Vagina (tissue), 2 donors: Measurements from ENCODE around the gene PAM16.

Experiments
- CTCF ChIP-seq, 3 experiments: fragments of 450-650 bp in 2 of 3; fragments of 200-600 bp in 1 of 3; sonication (generic) in 1 of 3; IDR thresholded peaks; one replicate each; pipeline ENCODE4 v1.5.1; 2017 to 2019; ENCODE audit warnings: antibody characterized with exemption in 3 of 3, mild to moderate bottlenecking in 2 of 3, moderate library complexity in 2 of 3
- POLR2A ChIP-seq, 2 donors: fragments of 450-650 bp; IDR thresholded peaks; one replicate each; pipeline ENCODE4 v1.6.1; 2017; ENCODE audit warnings: antibody characterized with exemption in 2 of 2, mild to moderate bottlenecking in 2 of 2, moderate library complexity in 2 of 2
- POLR2AphosphoS5 ChIP-seq, 2 donors: sonication (generic); formaldehyde crosslinking; IDR thresholded peaks; one replicate each; pipeline ENCODE4 v1.9.0; 2017; ENCODE audit warnings: antibody characterized with exemption in 2 of 2, mild to moderate bottlenecking in 2 of 2, low read depth in 1 of 2; ENCODE audit not compliant: insufficient read depth in 1 of 2

GRCh38 chr16:4309102-4309832 lies 41.9 kb downstream of the PAM16 start:
- TF ChIP-seq POLR2AphosphoS5 (IDR thresholded peaks at IDR 0.05; ENCODE audit: insufficient read depth in 1 of 2, low read depth in 1 of 2): no peak
- no peak for TF ChIP-seq CTCF (IDR thresholded peaks at IDR 0.05)
- no peak for TF ChIP-seq POLR2A (IDR thresholded peaks at IDR 0.05)
